Activated naive CD4-positive, alpha-beta T cell (primary cell): ENCODE measurements around the gene PNRC2.
"Not testable (repeated sequence)": the region's sequence is repeated elsewhere in the genome, so short reads cannot be mapped to it uniquely, and the experiment has no call there.

Experiments used
- DNase-seq, 4 experiments: peaks; one replicate each; lab custom pipeline; 2025; lab: John Stamatoyannopoulos, UW

Gene PNRC2

GRCh38 chr1:23992011-23992410 is 32.4 kb downstream of the PNRC2 start:
- not testable (repeated sequence) for DNase-seq

GRCh38 chr1:23995431-23995837 is 35.8 kb downstream of the PNRC2 start:
- DNase-seq, result no peak

DNA sequence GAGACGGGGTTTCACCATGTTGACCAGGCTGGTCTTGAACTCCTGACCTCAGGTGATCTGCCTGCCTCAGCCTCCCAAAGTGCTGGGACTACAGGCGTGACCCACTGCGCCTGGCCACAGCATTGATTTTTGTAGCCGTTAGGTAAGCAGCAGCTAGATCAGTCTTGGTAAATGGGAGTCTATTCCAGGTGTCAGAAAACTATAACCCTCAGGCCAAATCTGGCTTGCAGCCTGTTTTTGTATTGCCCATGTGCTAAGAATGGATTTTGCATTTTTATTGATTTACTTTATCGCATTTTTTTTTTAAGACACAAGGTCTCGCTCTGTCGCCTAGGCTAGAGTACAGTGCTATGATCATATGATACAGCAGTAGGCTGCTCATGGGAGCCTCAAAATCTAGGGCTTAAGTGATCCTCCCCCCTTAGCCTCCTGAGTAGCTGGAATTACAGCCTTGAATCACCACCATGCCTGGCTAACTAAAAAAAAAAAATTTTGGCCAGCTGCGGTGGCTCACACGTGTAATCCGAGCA is 37.1 kb downstream of the PNRC2 start:
- no peak for DNase-seq

GRCh38 chr1:23997812-23998211 is 38.2 kb downstream of the PNRC2 start:
- no peak for DNase-seq

DNA sequence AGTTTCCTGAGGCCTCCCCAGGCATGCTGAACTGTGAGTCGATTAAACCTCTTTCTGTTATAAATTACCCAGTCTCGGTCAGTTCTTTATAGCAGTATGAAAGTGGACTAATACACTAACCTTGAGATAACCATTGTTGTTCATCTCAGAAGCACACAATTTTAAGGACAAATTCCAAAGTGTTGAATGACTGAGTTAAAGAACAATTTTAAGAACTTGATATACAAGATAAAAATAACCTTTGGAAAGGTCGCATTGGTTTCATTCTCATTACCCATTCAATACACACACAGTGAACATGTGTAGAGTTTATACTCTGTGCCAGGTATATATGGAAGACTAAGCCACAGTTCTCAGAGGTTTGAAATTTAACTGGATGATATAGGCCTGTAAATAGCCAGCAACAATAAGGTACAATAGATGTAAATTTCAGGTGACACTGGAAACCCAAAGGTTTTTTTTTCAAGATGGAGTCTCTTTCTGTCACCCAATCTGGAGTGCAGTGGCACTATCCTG is 39.6 kb downstream of the PNRC2 start:
- no peak for DNase-seq

DNA sequence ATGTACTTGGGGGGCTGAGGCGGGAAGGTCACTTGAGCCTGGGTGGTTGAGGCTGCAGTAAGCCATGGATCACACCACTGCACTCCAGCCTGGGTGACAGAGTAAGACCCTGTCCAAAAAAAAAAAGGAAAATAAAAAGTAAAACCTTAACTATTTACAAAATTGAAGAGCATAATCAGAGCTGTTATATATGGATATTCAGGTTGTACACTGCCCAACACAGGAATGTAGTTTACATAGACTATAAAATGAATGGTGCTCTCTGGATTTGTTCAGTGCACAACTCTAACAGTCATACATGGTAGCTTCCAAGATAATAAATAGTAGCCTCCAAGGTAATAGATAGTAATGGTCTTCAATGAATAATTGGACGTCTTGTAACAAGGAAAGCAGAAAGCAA is 43.1 kb downstream of the PNRC2 start:
- DNase-seq, result no peak

GRCh38 chr1:24003331-24003972 is 43.8 kb downstream of the PNRC2 start:
- no peak for DNase-seq

DNA sequence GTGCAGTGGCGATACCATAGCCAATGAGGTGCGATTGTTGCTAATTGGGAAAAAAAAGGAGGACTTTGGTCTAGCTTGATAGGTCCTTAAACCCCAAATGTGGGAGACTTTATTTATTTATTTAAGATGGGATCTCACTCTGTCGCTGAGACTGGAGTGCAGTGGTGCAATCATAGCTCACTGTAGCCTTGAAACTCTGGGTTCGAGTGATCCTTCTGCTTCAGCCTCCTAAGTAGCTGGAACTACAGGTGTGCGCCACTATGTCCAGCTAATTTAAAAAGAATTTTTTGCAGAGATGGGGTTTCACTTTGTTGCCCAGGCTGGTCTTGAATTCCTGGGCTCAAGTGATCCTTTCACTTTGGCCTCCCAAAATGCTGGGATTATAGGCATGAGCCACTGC is 44.5 kb downstream of the PNRC2 start:
- DNase-seq, result no peak

- DNase-seq, result no peak
Observed at GRCh38 chr1:24005163-24005562, 45.5 kb downstream of the PNRC2 start.

- DNase-seq, result no peak
Observed at GRCh38 chr1:24007079-24007478, 47.5 kb downstream of the PNRC2 start.

- DNase-seq, result not testable (repeated sequence)
Observed at GRCh38 chr1:24008574-24009184, 49.1 kb downstream of the PNRC2 start.

GRCh38 chr1:24009406-24009805 is 49.8 kb downstream of the PNRC2 start:
- no peak for DNase-seq

DNA sequence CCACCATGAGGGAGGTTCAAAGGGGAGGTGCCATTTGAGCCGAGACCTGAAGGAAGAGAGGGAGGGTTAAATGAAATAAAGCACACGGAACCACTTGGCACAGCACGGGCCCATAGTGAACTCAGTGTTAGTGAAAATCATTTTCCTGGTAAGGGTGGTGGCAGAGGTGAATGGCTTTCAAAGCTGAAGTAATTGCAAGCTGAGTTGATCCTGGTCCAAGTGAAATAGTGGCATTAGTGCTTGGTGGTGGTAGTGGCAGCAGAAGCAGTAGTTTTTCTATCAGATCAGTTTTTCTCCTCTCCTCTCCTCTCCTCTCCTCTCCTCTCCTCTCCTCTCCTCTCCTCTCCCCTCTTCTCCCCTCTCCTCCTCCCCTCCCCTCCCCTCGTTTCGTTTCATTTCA is 51.0 kb downstream of the PNRC2 start:
- DNase-seq, result no peak

GRCh38 chr1:24012878-24013277 is 53.2 kb downstream of the PNRC2 start:
- not testable (repeated sequence) for DNase-seq
